GM18867 (cell line): Measurements from ENCODE around the gene LAYN.

Experiments
- ATAC-seq: cut with Tn5 transposase; IDR thresholded peaks from one replicate; pipeline ENCODE4 v1.9.1; 2021; ENCODE audit warnings: mild to moderate bottlenecking, moderate library complexity; ENCODE audit not compliant: unreplicated experiment

LAYN gene

DNA sequence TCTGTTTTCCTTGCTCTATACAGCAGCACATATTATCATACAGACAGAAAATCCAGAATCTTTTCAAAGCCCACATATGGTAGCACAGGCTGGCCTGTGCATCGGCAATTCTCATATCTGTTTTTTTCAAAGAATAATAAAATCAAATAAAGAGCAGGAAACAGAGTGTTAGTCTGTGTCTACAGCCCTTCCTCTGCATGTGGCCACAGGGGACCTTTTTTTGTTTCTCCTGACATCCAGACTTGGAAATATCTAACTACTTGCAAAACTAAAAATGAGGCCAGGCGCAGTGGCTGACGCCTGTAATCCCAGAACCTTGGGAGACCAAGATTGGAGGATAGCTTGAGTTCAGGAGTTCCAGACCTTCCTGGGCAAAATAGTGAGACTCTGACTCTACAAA lies 20.3 kb downstream of the LAYN start:
- ATAC-seq = no peak

DNA sequence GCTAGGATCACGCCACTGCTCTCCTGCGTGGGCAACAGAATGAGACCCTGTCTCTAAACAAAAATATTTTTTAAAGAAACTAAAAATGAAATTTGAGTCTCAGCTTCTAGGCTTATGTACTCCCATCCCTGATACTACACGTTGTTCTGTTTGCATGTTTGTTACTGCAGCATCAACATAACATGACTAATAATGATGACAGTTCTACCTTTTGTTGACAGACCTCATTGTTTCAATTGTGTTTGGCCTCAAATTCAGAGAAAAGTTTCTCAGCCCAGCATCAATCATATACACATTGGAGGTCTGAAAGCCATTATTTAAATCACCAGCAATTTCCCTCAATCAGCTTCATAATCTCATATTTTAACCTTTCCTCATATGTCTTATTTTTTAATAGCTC lies 20.8 kb downstream of the LAYN start:
- ATAC-seq = no peak

DNA sequence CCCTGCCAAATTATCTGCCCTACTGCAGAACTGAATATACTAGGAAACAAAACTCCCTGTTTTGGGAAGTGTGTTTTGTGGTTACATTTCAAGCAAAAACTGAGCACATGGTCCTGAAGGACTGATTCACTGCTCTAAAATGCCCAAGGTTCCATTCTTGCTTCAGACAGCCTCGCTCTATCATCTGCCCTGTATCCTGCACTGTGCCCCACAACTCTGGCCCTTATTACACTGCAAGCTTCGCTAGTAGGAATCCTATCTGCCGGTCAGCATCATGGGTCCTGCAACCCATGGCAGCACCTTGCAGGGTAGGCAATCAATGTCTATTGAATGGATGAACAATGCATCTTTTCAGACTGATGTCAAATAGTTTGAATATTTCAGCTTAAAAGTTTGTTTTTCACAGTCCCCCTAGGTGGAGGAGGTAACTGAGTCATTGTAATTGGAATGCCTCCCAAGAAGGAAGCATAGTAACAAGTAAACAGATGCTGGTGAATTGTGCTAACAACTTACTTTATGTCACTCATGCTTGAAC lies 21.3 kb downstream of the LAYN start:
- ATAC-seq = no peak

DNA sequence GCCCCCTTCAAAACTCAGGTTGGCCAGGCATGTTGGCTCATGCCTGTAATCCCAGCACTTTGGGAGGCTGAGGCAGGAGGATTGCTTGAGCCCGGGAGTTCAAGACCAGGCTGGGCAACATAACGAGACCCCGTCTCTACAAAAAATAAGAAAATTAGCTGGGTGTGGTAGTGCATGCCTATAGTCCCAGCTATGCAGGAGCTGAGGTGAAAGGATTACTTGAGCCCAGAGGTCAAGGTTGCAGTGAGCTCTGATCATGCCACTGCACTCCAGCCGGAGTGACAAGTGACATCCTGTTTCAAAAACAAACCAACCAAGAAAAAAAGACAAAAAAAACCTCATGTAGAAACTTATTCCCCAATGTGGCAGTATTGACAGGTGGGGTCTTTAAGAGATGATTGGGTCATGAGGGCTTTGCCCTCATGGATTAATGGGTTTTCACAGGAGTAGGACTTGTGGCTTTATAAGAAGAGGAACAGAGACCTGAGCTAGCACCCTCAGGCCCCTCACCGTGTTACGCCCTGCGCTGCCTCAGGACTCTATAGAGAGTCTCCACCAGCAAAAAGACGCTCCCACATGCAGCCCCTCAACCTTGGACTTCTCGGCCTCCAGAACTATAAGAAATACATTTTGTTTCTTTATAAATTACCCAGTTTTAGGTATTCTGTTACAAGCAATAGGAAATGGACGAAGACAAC lies 22.3 kb downstream of the LAYN start:
- ATAC-seq = no peak

DNA sequence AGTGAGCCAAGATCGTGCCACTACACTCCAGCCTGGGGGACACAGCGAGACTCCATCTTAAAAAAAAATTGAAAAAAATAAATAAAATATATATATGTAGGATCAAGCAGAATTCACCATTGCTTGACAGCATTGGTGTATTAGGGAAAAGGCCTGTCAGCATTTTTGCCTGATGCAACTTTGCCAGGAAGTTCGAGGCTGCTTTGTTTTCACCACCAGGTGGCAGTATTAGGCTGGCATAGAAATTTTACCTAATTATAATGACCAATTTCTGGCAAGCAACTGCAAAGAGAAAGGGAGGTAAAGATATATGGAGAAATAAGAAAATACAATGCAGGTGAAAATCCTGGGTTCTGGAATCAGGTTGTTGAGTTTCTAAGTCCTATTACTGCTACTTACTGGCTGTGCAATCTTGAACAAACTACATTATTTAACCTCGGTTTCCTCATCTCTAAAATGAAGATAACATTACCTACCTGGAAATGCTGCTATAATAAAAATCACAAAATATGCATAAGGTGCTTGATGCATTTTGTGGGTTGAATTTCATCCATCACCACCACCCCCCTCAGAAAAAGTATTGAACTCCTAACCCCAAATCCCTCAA lies 24.7 kb downstream of the LAYN start:
- no peak for ATAC-seq

DNA sequence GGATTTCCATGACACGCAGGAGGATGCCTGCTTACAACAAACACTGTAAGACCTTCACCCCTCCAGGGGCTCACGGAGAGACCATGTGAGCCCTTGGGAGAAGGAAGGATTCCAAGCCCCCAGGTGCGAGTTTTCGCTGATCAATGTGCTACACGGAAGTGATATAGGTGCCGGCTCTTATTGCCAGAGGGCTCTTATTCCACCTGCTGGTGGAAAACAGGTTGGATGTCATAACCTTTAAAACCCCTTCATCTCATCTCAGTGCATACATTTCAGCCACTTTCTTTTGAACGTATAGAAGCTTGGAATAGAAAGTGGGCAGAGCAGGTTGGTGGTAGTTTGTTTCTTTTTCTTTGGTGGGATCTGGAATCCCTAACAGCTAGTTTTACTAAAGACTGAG lies 25.8 kb downstream of the LAYN start:
- ATAC-seq = no peak

DNA sequence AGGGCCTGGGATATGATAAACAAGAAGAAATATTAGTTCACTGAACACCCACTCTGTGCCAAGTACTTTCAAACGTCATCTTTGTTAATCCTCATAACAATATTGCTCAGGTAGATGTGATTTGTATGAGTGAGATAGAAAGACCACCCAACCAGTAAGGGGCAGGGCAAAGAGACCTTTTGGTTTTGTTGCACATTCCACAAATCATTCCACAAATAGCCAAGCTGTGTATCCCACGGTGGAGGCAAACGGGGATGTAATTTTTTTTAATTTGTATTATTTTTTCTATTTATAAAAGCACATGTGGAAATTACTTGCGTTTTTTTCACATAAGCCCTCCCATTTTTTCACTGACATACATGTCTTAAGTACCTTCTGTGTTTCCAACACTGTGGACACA lies 29.0 kb downstream of the LAYN start:
- no peak for ATAC-seq

DNA sequence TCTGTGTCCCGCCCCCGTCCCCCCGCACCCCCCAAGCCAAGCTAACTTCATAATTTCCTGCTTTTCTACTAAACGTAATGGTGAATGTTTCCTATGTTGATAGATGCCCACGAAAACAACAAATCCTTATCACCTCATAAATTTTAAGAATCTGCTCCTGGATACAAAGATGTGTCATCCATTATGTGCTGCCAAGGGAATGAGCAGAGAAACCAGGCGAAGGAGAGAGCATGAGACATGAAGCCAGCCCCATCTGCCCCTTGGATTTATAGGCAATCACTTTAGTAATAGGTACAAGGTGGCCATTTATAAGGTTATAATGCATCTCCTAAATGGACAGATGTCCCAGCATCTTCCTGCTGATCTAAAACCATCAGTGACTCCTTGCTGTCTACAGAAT lies 30.3 kb downstream of the LAYN start:
- no peak for ATAC-seq

DNA sequence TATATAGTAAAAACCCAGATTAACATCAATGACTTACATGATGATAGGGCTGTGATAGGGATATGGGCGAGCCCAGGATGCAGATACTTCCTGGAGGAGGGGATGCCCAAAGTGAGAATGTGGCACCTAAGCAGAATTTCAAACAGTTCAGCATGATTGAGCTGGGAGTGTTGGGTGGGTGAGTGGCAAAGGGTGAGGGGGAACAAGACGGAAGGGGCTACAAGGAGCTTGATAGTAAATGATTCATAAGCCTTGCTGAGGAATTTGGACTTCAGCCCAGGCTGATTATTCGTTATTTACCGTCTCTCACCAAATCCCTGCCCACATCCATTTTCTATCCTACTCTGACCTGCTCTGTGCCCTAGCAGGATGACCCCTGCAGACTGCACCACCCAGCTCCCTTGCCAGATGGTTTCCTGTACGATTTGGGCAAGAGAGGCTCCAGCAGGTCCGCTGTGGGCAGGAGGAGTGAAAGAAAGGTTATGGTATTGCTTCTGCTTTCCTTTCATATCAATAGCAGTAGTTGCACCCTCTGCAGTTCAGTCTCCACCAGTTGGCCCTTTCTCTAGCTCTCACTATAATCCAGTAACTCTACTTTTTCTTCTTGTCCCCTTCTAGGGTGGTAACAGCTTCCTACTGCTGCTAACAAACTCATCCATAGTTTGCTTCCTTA lies 31.4 kb downstream of the LAYN start:
- peak; percentile 60 for ATAC-seq

DNA sequence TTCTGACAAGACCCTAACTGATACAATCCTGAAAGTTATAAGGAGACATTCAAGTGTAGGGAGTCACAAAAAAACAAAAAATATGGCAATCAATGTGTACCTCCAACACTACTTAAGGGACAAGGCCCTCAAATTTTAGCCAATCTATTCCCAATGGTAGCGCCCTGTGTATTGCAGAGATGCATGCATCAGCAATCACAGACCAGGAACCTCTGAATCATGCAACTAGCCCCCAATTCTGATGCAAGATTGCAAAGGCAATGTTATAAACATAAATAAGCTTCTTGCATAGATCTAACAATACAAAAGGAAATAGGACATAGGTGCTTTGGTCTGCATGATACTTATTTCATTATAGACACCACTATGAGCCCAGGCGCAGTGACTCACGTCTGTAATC lies 32.1 kb downstream of the LAYN start:
- ATAC-seq = no peak

DNA sequence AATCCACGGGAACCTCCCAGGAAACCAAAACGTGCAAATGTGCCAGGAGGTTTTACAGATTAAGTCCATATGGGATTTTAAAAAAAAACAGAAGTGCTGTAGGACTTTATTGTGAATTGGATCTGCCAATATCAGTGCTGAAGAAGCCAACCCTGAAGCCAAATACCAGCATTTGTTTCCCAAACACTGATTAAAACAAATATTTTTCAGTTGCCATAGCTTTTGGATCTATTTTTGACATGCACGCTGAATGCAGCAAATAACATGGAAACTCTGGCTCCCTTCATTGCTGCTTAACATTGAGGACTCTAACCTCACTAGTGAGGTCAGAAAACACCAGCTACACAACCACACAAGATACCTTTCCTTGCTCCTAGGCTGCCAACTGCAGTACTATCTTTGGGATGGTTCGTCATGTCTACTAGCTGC lies 33.3 kb downstream of the LAYN start:
- ATAC-seq = no peak

DNA sequence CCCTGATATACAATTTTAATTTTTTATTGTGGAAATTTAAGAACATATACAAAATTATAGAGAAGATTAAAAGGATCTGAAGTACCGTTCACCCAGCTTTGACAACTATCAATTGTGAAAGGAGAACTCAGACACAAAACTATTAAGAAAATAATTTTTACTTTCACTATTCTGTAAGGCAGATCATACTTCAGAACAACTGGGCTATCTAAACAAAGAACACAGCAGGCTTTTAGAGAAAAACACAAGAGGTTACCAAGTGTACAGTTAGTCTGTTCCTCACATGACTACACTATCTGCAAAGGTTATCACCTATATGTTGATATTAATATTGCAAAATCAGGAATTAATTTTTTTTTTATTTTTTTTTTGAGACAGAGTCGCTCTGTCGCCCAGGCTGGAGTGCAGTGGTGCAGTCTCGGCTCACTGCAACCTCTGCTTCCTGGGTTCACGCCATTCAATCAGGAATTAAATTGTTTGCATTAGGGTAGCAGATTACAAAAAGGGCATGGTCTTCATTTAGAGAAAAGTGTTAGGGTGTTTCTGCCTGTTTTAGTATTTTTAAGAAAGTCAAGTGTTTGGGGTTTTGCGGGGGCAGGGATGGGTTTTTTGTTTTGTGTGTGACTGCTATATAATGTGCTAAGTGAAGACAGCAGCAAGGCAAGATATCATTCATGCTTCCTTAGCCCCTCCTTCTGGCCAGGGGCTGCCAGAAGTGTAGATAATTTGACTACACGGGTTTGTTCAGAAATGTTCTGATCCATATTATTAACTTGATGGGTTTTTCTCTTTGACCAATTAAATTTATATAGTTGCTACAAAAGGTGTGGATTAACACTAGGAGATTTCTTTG lies 34.1 kb downstream of the LAYN start:
- peak; percentile 59 for ATAC-seq

DNA sequence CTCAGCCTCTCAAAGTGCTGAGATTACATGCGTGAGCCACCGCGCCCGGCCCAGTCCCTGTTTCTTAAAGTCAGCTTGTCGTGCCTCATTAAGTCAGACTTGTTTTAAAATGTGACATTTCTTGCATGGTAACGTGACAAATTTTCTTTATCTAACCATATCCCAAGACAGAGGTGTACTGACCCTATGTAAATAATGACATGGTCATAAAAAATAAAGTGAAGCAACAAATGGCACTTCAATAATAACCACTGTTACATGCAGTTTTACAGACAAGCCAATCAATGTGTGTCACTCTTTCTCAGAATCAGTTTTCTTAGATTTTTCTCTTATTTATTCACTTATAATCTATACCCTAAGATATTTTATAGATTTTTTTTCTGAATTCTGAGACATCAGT lies 35.2 kb downstream of the LAYN start:
- ATAC-seq = no peak

DNA sequence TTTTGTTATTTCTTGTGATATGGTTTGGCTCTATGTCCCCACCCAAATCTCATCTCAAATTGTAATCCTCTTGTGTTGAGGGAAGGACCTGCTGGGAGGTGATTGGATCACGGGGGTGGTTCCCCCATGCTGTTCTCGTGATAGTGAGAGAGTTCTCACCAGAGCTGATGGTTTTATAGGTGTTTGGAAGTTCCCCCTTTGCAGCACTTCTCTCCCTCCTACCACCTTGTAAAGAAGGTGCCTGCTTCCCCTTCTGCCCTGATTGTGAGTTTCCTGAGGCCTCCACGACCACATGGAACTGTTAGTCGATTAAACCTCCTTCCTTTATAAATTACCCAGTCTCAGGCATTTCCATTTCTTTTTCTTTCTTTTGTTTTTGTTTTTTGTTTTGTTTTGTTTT lies 37.3 kb downstream of the LAYN start:
- ATAC-seq = no peak

DNA sequence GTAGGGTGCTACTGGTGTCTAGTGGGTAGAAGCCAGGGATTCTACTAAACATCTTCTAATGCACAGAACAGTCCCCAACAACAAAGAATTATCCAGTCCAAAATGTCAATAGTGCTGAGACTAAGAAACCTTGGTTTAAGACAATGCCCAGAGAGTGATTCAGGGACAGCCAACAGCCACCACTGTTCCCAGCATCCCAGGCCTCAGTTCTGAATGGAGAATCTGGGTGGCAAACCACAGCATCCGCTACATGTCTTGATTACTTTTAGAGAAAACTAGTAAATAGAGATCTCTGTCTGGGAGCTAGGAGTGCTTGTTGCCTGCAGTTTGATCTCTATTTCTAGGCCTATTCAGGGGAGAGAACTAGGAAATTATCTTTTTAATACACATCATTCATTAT lies 40.8 kb downstream of the LAYN start:
- no peak for ATAC-seq

DNA sequence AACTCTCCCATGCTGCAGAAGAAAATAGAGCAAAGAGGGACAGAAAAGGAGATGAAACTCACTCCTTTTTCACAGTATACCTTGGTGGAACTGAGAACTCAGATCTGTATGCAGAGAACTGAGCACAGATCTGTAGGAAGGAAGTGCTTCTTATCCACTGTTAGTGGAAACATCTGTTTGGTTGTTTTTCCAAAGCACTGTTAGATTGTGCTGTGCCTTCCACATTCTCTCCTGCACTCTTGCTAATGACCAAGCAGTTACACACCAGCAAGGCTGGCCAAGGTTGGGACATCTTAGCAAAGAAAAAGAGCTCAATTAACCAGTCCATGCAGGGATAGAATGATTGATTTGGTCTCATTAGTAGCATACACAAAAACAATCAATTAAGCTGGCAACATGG lies 41.6 kb downstream of the LAYN start:
- ATAC-seq = no peak

DNA sequence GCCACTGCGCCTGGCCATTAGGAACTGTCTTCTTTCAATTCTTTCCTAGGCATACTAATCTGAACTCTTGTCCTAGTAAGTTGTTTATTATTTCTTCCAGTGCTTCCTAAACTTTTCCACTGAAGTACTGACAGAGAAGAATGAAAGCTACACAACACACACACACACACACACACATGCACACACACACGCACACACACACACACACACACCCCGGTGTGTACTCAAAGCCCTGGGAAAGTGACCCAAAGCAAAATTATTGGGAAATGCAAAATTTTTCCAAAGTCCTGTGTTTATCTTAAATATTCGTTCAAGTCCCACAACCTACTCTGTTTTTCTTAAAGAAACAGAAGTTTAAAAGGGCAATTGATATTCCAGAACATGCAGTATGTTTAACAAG lies 42.4 kb downstream of the LAYN start:
- no peak for ATAC-seq

DNA sequence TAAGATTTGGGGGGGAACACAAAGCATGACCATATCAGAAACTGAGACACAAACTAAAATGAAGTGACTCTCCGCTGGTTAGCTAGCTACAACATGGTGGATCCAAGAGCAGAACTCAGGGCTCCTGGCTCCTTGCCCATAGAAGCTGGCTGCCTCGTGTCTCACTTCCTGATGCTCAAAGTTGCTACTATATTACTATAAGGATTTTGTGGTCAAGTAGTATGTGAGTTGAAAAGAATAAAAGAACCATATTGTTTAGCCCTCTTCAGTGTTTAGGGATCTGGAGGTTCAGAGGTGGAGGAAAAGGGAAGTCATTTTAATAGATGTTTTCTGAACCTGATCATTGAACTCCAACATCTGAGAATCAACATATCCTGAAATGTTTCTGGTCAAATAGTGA lies 44.9 kb downstream of the LAYN start:
- no peak for ATAC-seq

DNA sequence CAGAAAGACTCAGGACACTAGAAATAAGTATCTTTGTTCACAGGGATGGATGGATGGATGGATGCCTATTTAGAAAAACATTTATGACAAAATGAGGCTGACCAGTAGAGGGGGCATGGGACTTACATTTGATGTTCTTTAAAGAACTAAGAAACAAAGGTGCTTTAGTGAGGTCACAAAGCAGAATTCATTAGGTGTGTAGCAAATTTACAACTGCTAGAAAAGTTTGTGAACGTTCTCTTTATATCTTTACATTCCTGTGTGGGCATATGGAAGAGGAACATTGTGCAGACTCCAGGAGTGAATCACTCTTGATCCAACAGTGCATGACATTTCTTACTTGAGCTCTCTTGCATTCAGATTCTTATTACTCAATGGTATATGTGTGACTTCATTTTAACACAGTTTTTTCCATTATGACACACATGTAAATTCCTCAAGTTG lies 45.9 kb downstream of the LAYN start:
- no peak for ATAC-seq

DNA sequence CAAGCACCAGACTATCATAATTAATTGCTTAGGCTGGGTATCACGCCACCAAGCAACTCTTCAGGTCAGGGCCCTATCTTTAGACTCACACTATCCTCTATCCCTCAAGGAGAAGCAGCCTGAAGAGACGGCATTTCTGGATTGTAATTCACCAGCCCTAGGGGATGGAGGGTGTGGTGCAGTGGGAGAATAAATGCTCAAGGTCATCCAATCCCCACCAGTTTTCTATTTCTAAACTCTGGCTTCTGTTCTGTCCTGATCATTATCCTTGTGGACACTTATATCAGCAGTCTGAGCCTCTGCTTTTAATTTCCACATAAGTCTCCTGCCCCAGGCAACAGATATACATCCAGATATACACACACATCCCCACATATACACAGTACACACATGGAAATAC lies 48.6 kb downstream of the LAYN start:
- ATAC-seq = no peak

DNA sequence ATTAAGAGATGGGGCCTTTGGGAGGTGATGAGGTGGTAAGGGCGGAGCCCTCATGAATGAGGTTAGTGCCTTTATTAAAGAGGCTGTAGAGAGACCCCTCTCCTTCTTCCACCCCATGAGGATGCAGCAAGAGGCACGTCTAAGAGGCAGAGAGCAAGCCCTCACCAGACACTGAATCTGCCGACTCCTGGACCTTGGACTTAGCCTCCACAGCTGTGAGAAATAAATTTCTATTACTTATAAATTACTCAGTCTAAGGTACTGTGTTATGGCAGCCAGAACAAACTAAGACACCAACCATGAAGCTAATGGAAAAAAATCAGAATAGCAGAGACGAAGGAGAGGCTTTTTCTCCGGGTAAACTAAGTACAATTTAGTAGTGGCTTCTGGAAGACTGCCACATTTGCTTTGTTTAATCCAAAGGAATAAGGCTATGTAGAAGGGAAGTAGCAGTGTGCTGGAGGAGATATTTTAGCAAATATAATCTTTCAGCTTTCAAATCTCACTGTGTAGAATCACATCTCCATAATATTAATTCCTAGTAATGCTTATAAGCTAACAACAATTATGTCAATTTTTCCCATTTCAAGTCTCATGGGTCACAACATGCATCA lies 49.5 kb downstream of the LAYN start:
- no peak for ATAC-seq
